CD14-positive monocyte (primary cell): ENCODE results near the gene MBP. TPM values are rescaled to one million over a fixed set of nuclear protein-coding genes. Genes with fewer than 3 reads are reported as not detected.

ENCODE experiments used
- DNase-seq, 3 donors: peaks; one replicate each; pipeline ENCODE4 v3.0.0-alpha.2; 2011 to 2022
- H2AFZ ChIP-seq: 2 replicates; pipeline ENCODE4 v1.6.0; 2012; ENCODE audit warnings: mild to moderate bottlenecking, low read depth, low read length, inconsistent platforms; ENCODE audit not compliant: insufficient read depth, poor library complexity, severe bottlenecking
- H3K27ac ChIP-seq, 2 donors: 1 replicate in 1 of 2; 2 replicates in 1 of 2; pipeline ENCODE4 v1.5.1; 2012 to 2013; ENCODE audit warnings: low read length in 2 of 2, control low read depth in 1 of 2, inconsistent platforms in 1 of 2, low read depth in 1 of 2, mild to moderate bottlenecking in 1 of 2
- H3K27me3 ChIP-seq, 2 donors: one replicate each; pipeline versions ENCODE4 v1.6.0 to v1.6.1; 2011 to 2013; ENCODE audit warnings: low read length in 2 of 2; ENCODE audit not compliant: control insufficient read depth in 2 of 2, insufficient read depth in 2 of 2
- H3K36me3 ChIP-seq, 2 donors: replicated peaks in 1 of 2; 1 replicate in 1 of 2; 2 replicates in 1 of 2; pipeline versions ENCODE4 v1.5.1 to v1.6.1; 2012 to 2013; ENCODE audit warnings: low read length in 2 of 2, control low read depth in 1 of 2, inconsistent platforms in 1 of 2, mild to moderate bottlenecking in 1 of 2; ENCODE audit not compliant: insufficient read depth in 2 of 2, control insufficient read depth in 1 of 2
- H3K4me1 ChIP-seq, 2 donors: 1 replicate in 1 of 2; 2 replicates in 1 of 2; pipeline versions ENCODE4 v1.5.1 to v1.6.1; 2012 to 2013; ENCODE audit warnings: low read length in 2 of 2, control low read depth in 1 of 2, inconsistent platforms in 1 of 2, mild to moderate bottlenecking in 1 of 2, moderate library complexity in 1 of 2; ENCODE audit not compliant: insufficient read depth in 2 of 2, control insufficient read depth in 1 of 2
- H3K4me2 ChIP-seq: replicated peaks from 2 replicates; pipeline ENCODE3; 2012; ENCODE audit warnings: low read length, moderate library complexity, mild to moderate bottlenecking; ENCODE audit not compliant: poor library complexity, severe bottlenecking; ENCODE audit errors: extremely low read depth
- H3K4me3 ChIP-seq, 3 experiments: fragments of 200-600 bp in 1 of 3; sonication (generic) in 1 of 3; replicated peaks in 1 of 3; 1 replicate in 2 of 3; 2 replicates in 1 of 3; pipeline ENCODE4 v1.5.1; 2011 to 2013; ENCODE audit warnings: low read length in 3 of 3, mild to moderate bottlenecking in 3 of 3, control low read depth in 2 of 3, low read depth in 2 of 3, inconsistent platforms in 1 of 3, moderate library complexity in 1 of 3
- H3K79me2 ChIP-seq: 2 replicates; pipeline ENCODE4 v1.6.0; 2012; ENCODE audit warnings: mild to moderate bottlenecking, control low read depth, inconsistent platforms, low read length, moderate library complexity; ENCODE audit not compliant: insufficient read depth
- H3K9ac ChIP-seq: 2 replicates; pipeline ENCODE4 v1.6.0; 2017; ENCODE audit warnings: low read length, mild to moderate bottlenecking; ENCODE audit not compliant: insufficient read depth, poor library complexity, severe bottlenecking
- H3K9me3 ChIP-seq, 2 donors: replicated peaks in 1 of 2; 1 replicate in 1 of 2; 2 replicates in 1 of 2; pipeline versions ENCODE4 v1.5.1 to v1.6.1; 2012 to 2013; ENCODE audit warnings: low read length in 2 of 2, control low read depth in 1 of 2; ENCODE audit not compliant: control insufficient read depth in 1 of 2, insufficient read depth in 1 of 2
- H4K20me1 ChIP-seq: 2 replicates; pipeline ENCODE4 v1.6.0; 2012; ENCODE audit warnings: mild to moderate bottlenecking, low read length, control low read depth, moderate library complexity; ENCODE audit not compliant: insufficient read depth
- H3K27ac Mint-ChIP-seq, 7 donors: one replicate each; pipeline ENCODE4 v1.8.0; 2020; ENCODE audit warnings: mild to moderate bottlenecking in 7 of 7, mixed read lengths in 7 of 7, moderate library complexity in 6 of 7, inconsistent platforms in 2 of 7
- H3K27me3 Mint-ChIP-seq, 3 donors: one replicate each; pipeline ENCODE4 v1.8.0; 2021 to 2022; ENCODE audit warnings: low read depth in 3 of 3, mild to moderate bottlenecking in 3 of 3, mixed read lengths in 3 of 3, moderate library complexity in 3 of 3, inconsistent platforms in 1 of 3
- H3K36me3 Mint-ChIP-seq, 2 donors: one replicate each; pipeline ENCODE4 v1.8.0; 2020; ENCODE audit warnings: mixed read lengths in 2 of 2, inconsistent platforms in 1 of 2, mild to moderate bottlenecking in 1 of 2
- H3K4me1 Mint-ChIP-seq: one replicate; pipeline ENCODE4 v1.8.0; 2020; ENCODE audit warnings: mild to moderate bottlenecking, mixed read lengths
- H3K4me3 Mint-ChIP-seq, 2 donors: one replicate each; pipeline ENCODE4 v1.8.0; 2020; ENCODE audit warnings: mild to moderate bottlenecking in 2 of 2, mixed read lengths in 2 of 2, moderate library complexity in 1 of 2
- H3K9me3 Mint-ChIP-seq, 7 donors: one replicate each; pipeline ENCODE4 v1.8.0; 2020 to 2022; ENCODE audit warnings: mixed read lengths in 7 of 7, mild to moderate bottlenecking in 6 of 7, moderate library complexity in 6 of 7, inconsistent platforms in 2 of 7
- WGBS: methylation state at CpG from one replicate; pipeline ENCODE4 v1.1.5; 2013; ENCODE audit warnings: missing lambda C conversion rate; ENCODE audit not compliant: insufficient coverage; 5-methylcytosine and 5-hydroxymethylcytosine counted together
- intact Hi-C, 2 donors: fragments of 100-400 bp; cut with micrococcal nuclease; formaldehyde crosslinking; loops; one replicate each; pipeline versions ENCODE4 v1.15.0 to v1.15.1; 2023
- polyA plus RNA-seq, 3 donors: library from polyadenylated mRNA; depleted of rRNA in 1 of 3; unstranded in 2 of 3; stranded (reverse) in 1 of 3; fragments of 300-500 nt in 2 of 3; fragments of >200 nt in 1 of 3; fragmentation: Illumina TruSeq in 2 of 3; gene quantifications; 1 replicate in 2 of 3; 2 replicates in 1 of 3; pipeline ENCODE4 v1.2.3, GENCODE V29; 2012 to 2021
- TF ChIP-seq, protein P1 (sequence below): fragments of 200-600 bp; IDR thresholded peaks from one replicate; pipeline ENCODE4 v1.8.0; 2022; ENCODE audit warnings: antibody characterized with exemption, mild to moderate bottlenecking

MBP gene
- polyA plus RNA-seq, 3 donors, result 47.7 to 81.0 (median 50.4) TPM

DNA sequence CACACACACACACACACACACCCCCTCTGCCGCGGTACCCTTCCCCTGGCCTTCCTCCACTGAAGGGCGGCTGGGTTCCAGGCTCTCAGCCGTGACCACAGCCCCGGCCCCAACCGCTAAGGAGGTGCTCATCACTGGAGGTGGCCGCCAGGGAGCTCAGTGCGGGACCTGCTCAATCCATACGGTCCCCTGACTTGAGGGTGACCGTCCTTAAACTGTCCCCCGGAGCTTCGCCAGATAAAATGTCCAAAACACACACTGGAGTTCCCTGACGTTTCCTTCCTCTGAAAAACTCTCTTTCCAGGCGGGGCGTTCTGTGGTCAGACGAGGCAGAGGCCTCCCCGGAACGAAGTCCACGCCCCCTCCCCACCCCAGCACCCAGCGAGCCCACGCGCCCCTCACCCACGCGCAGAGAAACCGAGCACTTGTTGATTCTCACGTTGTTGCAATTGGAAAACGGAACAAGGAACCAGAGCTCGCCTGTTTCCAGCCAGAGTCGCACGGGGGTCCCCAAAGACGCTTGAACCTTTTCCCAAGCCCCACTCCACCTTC lies 1.4 kb downstream of the MBP start:
- H3K4me1 Mint-ChIP-seq, result peaks cover 65% of the 10 kb centered on the region

More for the DNA sequence above, 1.4 kb downstream of the MBP start:
- Histone ChIP-seq H3K79me2 (peaks cover 58% of the 10 kb centered on the region), H3K27me3 (no peaks in the 10 kb centered on the region), H4K20me1 (peaks cover 7% of the 10 kb centered on the region), H2AFZ (no peak overlapping the region), H3K9me3 (peaks cover 0 to 5% of the 10 kb centered on the region in 2 donors), H3K4me3 (peak overlapping the region; percentile 56 to 83 (median 56)), H3K4me1 (peaks cover 63 to 69% of the 10 kb centered on the region in 2 donors), H3K9ac (peak overlapping the region; percentile 100), H3K27ac (peak overlapping the region; percentile 99), H3K4me2 (peak overlapping the region; percentile 67), H3K36me3 (peaks cover 5 to 7% of the 10 kb centered on the region in 2 donors)
- peak; percentile 79 to 92 (median 90) for DNase-seq
- Mint-ChIP-seq H3K27me3 (peaks cover 0 to 4% (median 4%) of the 10 kb centered on the region in 3 donors), H3K27ac (peak overlapping the region; percentile 99 to 100 (median 100)), H3K36me3 (peaks cover 35 to 39% of the 10 kb centered on the region in 2 donors), H3K9me3 (peaks cover 0 to 10% (median 4%) of the 10 kb centered on the region in 7 donors), H3K4me3 (peak overlapping the region; percentile 98 to 99)
- intact Hi-C loops, result loop anchor here in 1 of 2 donors (1.0 to 5.0 kb wide), 4 partner anchors 30 to 76 kb away; no protein-coding TSS in a partner anchor
- under 1% methylated on average over 31 of the region's 31 CpGs for WGBS
- TF ChIP-seq, protein P1, sequence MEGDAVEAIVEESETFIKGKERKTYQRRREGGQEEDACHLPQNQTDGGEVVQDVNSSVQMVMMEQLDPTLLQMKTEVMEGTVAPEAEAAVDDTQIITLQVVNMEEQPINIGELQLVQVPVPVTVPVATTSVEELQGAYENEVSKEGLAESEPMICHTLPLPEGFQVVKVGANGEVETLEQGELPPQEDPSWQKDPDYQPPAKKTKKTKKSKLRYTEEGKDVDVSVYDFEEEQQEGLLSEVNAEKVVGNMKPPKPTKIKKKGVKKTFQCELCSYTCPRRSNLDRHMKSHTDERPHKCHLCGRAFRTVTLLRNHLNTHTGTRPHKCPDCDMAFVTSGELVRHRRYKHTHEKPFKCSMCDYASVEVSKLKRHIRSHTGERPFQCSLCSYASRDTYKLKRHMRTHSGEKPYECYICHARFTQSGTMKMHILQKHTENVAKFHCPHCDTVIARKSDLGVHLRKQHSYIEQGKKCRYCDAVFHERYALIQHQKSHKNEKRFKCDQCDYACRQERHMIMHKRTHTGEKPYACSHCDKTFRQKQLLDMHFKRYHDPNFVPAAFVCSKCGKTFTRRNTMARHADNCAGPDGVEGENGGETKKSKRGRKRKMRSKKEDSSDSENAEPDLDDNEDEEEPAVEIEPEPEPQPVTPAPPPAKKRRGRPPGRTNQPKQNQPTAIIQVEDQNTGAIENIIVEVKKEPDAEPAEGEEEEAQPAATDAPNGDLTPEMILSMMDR, result no peak
